WTC11 (cell line): ENCODE measurements around the gene MAN1A2. TPM values are rescaled to one million over a fixed set of nuclear protein-coding genes. Genes with fewer than 3 reads are reported as not detected.
"Not testable (repeated sequence)": the region's sequence is repeated elsewhere in the genome, so short reads cannot be mapped to it uniquely, and the experiment has no call there.

ENCODE experiments used
- ATAC-seq: fragments of 200-7000 bp; cut with Tn5 transposase; 2 replicates; pipeline ENCODE4 v1.10.0; 2021; ENCODE audit warnings: mild to moderate bottlenecking, moderate library complexity
- CTCF ChIA-PET: fragments of 300-600 bp; sonication (Branson Sonifier 250); formaldehyde crosslinking; loops from one replicate; lab custom pipeline; 2021; ENCODE audit warnings: antibody characterized with exemption; lab: Charles Lee
- POLR2A ChIA-PET: fragments of 350-600 bp; sonication (Branson Sonifier 250); formaldehyde crosslinking; loops from one replicate; lab custom pipeline; 2021; ENCODE audit warnings: antibody characterized with exemption; lab: Charles Lee
- DNase-seq: peaks from one replicate; pipeline ENCODE4 v3.0.0; 2021; ENCODE audit warnings: low spot score
- H3K27ac Mint-ChIP-seq: 2 replicates; pipeline ENCODE4 v1.8.0; 2021; ENCODE audit warnings: mixed read lengths
- H3K27me3 Mint-ChIP-seq: 2 replicates; pipeline ENCODE4 v1.8.0; 2021; ENCODE audit warnings: low read depth, mild to moderate bottlenecking, moderate library complexity, mixed read lengths
- H3K36me3 Mint-ChIP-seq: 2 replicates; pipeline ENCODE4 v1.8.0; 2021; ENCODE audit warnings: mixed read lengths
- H3K4me1 Mint-ChIP-seq: 2 replicates; pipeline ENCODE4 v1.8.0; 2022; ENCODE audit warnings: mixed read lengths
- H3K4me3 Mint-ChIP-seq: 2 replicates; pipeline ENCODE4 v1.8.0; 2021; ENCODE audit warnings: mild to moderate bottlenecking, moderate library complexity, mixed read lengths
- H3K9me3 Mint-ChIP-seq: 2 replicates; pipeline ENCODE4 v1.8.0; 2021; ENCODE audit warnings: mixed read lengths
- ATF1 ChIP-seq: sonication (generic); formaldehyde crosslinking; IDR thresholded peaks from 2 replicates; pipeline ENCODE4 v1.8.1; 2023; ENCODE audit warnings: mild to moderate bottlenecking, moderate library complexity, missing genetic modification reagents
- ATF3 ChIP-seq: sonication (generic); formaldehyde crosslinking; conservative IDR thresholded peaks from 2 replicates; pipeline ENCODE4 v1.8.1; 2022; ENCODE audit warnings: mild to moderate bottlenecking, missing genetic modification reagents
- CTCF ChIP-seq: fragments of 200-600 bp; IDR thresholded peaks from 2 replicates; pipeline ENCODE4 v1.8.0; 2022; ENCODE audit warnings: antibody characterized with exemption
- E2F1 ChIP-seq: sonication (generic); formaldehyde crosslinking; IDR thresholded peaks from 2 replicates; pipeline ENCODE4 v1.8.0; 2022; ENCODE audit warnings: mild to moderate bottlenecking, missing genetic modification reagents
- ESRRA ChIP-seq: sonication (generic); formaldehyde crosslinking; IDR thresholded peaks from 2 replicates; pipeline ENCODE4 v1.8.1; 2022; ENCODE audit warnings: mild to moderate bottlenecking, missing genetic modification reagents, borderline replicate concordance
- ETV6 ChIP-seq: sonication (generic); formaldehyde crosslinking; IDR thresholded peaks from 2 replicates; pipeline ENCODE4 v1.8.1; 2022; ENCODE audit warnings: mild to moderate bottlenecking, missing genetic modification reagents
- FOXJ3 ChIP-seq: sonication (generic); formaldehyde crosslinking; IDR thresholded peaks from 2 replicates; pipeline ENCODE4 v1.9.0; 2021; ENCODE audit warnings: missing genetic modification reagents, mild to moderate bottlenecking, borderline replicate concordance
- FOXK1 ChIP-seq: sonication (generic); formaldehyde crosslinking; IDR thresholded peaks from 2 replicates; pipeline ENCODE4 v1.8.0; 2022; ENCODE audit warnings: mild to moderate bottlenecking, moderate library complexity, missing genetic modification reagents
- JAZF1 ChIP-seq: fragments of 250-450 bp; sonication (Bioruptor Pico); IDR thresholded peaks from 2 replicates; pipeline ENCODE4 v1.9.0; 2021; ENCODE audit warnings: moderate library complexity, mild to moderate bottlenecking, inconsistent platforms
- JUN ChIP-seq: sonication (generic); formaldehyde crosslinking; IDR thresholded peaks from 2 replicates; pipeline ENCODE4 v1.8.0; 2023; ENCODE audit warnings: mild to moderate bottlenecking, missing genetic modification reagents
- SMAD3 ChIP-seq: sonication (generic); formaldehyde crosslinking; IDR thresholded peaks from 2 replicates; pipeline ENCODE4 v1.8.0; 2022; ENCODE audit warnings: missing genetic modification reagents, mild to moderate bottlenecking, borderline replicate concordance
- SOX15 ChIP-seq: fragments of 250-450 bp; sonication (Bioruptor Pico); IDR thresholded peaks from 2 replicates; pipeline ENCODE4 v1.9.0; 2021; ENCODE audit warnings: mild to moderate bottlenecking
- ZMAT4 ChIP-seq: fragments of 250-450 bp; sonication (Bioruptor Pico); IDR thresholded peaks from 2 replicates; pipeline ENCODE4 v1.9.0; 2021; ENCODE audit warnings: mild to moderate bottlenecking
- ZNF121 ChIP-seq: sonication (generic); formaldehyde crosslinking; IDR thresholded peaks from 2 replicates; pipeline ENCODE4 v1.8.0; 2023; ENCODE audit warnings: missing genetic modification reagents
- ZNF232 ChIP-seq: sonication (generic); formaldehyde crosslinking; IDR thresholded peaks from 2 replicates; pipeline ENCODE4 v1.8.0; 2022; ENCODE audit warnings: mild to moderate bottlenecking, missing genetic modification reagents
- ZNF263 ChIP-seq: sonication (generic); formaldehyde crosslinking; IDR thresholded peaks from 2 replicates; pipeline ENCODE4 v1.8.1; 2022; ENCODE audit warnings: low read depth, mild to moderate bottlenecking, moderate library complexity, missing genetic modification reagents
- total RNA-seq: library from RNA; stranded (reverse); gene quantifications from 3 replicates; pipeline ENCODE4 v1.2.3, GENCODE V29; 2021
- TF ChIP-seq, protein P1 (sequence below): sonication (generic); formaldehyde crosslinking; conservative IDR thresholded peaks from 2 replicates; pipeline ENCODE4 v1.8.1; 2023; ENCODE audit warnings: mild to moderate bottlenecking, low read depth, missing genetic modification reagents, moderate library complexity
- TF ChIP-seq, protein P2 (sequence below): sonication (generic); formaldehyde crosslinking; IDR thresholded peaks from 2 replicates; pipeline ENCODE4 v1.8.0; 2023; ENCODE audit warnings: missing genetic modification reagents, mild to moderate bottlenecking, borderline replicate concordance

Gene MAN1A2
- total RNA-seq, 1 experiment from 2014 or later = 16.0 TPM

DNA sequence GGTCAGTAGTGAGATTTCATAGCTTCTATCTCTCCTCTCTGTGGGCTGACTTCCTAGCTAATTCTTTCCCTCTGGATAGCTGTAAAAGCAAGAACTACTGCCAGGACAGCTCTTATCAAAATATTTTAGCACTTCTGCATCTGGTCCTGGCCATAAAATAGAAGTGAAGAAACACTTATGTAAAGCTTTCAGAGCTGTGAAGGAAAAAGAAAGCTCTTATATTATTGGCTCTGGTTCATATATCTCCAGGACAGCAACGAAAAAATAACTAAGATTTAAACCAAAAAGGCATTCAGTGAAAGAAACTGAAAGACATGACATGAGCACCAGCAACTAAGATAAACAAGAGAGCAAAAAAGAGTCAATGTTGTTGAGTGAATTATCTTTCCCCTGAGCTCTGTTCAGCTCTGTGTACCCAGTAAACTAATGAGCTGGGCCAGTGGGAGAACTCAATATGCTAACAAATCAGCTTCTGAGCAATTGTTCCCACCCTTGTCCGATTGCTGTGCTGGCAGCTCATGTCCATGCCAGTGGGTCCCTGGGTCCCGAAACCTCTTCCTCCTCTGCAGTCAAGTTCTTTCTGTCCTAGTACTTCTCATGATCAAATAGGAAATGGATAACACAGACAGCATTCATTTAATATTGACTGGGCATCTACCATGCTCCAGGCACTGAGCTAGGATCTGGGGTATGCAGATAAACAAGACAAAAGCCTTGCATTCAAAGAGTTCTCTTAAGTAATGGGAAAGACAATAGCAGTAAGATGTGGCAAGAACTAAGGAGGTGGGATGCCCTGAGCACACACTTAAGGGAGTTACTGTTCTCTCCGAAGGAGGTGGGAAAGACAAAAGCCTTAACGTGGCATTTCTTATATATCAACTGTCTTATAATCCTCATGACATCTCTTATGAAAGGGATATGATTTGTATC lies 45.3 kb upstream of the MAN1A2 start:
- no peaks in the 10 kb centered on the region for H3K36me3 Mint-ChIP-seq
- ATAC-seq (peak; percentile 71), DNase-seq (no peak)
- no peak overlapping the region for H3K27ac Mint-ChIP-seq
- ChIA-PET CTCF (interaction anchor here (0.9 to 1.2 kb wide), 2 partner anchors 37 to 432 kb away, joined by 3 read pairs; no protein-coding TSS in a partner anchor), POLR2A (interaction anchor here (0.5 kb wide), 1 partner anchor 378 kb away, joined by 3 read pairs; no protein-coding TSS in a partner anchor)
- no peaks in the 10 kb centered on the region for H3K9me3 Mint-ChIP-seq
- TF ChIP-seq FOXJ3 (no peak), SOX15 (CRISPR knock-in tag) (no peak), ZNF232 (no peak), E2F1 (CRISPR knock-in tag) (no peak), JUN (CRISPR knock-in tag) (no peak), ZNF263 (CRISPR knock-in tag) (no peak), ZNF121 (CRISPR knock-in tag) (no peak)
- TF ChIP-seq, protein P1, sequence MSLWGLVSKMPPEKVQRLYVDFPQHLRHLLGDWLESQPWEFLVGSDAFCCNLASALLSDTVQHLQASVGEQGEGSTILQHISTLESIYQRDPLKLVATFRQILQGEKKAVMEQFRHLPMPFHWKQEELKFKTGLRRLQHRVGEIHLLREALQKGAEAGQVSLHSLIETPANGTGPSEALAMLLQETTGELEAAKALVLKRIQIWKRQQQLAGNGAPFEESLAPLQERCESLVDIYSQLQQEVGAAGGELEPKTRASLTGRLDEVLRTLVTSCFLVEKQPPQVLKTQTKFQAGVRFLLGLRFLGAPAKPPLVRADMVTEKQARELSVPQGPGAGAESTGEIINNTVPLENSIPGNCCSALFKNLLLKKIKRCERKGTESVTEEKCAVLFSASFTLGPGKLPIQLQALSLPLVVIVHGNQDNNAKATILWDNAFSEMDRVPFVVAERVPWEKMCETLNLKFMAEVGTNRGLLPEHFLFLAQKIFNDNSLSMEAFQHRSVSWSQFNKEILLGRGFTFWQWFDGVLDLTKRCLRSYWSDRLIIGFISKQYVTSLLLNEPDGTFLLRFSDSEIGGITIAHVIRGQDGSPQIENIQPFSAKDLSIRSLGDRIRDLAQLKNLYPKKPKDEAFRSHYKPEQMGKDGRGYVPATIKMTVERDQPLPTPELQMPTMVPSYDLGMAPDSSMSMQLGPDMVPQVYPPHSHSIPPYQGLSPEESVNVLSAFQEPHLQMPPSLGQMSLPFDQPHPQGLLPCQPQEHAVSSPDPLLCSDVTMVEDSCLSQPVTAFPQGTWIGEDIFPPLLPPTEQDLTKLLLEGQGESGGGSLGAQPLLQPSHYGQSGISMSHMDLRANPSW (CRISPR knock-in tag) = no peak
- TF ChIP-seq, protein P2, sequence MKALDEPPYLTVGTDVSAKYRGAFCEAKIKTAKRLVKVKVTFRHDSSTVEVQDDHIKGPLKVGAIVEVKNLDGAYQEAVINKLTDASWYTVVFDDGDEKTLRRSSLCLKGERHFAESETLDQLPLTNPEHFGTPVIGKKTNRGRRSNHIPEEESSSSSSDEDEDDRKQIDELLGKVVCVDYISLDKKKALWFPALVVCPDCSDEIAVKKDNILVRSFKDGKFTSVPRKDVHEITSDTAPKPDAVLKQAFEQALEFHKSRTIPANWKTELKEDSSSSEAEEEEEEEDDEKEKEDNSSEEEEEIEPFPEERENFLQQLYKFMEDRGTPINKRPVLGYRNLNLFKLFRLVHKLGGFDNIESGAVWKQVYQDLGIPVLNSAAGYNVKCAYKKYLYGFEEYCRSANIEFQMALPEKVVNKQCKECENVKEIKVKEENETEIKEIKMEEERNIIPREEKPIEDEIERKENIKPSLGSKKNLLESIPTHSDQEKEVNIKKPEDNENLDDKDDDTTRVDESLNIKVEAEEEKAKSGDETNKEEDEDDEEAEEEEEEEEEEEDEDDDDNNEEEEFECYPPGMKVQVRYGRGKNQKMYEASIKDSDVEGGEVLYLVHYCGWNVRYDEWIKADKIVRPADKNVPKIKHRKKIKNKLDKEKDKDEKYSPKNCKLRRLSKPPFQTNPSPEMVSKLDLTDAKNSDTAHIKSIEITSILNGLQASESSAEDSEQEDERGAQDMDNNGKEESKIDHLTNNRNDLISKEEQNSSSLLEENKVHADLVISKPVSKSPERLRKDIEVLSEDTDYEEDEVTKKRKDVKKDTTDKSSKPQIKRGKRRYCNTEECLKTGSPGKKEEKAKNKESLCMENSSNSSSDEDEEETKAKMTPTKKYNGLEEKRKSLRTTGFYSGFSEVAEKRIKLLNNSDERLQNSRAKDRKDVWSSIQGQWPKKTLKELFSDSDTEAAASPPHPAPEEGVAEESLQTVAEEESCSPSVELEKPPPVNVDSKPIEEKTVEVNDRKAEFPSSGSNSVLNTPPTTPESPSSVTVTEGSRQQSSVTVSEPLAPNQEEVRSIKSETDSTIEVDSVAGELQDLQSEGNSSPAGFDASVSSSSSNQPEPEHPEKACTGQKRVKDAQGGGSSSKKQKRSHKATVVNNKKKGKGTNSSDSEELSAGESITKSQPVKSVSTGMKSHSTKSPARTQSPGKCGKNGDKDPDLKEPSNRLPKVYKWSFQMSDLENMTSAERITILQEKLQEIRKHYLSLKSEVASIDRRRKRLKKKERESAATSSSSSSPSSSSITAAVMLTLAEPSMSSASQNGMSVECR = no peak
- H3K4me3 Mint-ChIP-seq = no peak overlapping the region
- no peaks in the 10 kb centered on the region for H3K27me3 Mint-ChIP-seq
- H3K4me1 Mint-ChIP-seq = peaks cover 13% of the 10 kb centered on the region

GRCh38 chr1:117324357-117324756 lies 42.9 kb upstream of the MAN1A2 start:
- Mint-ChIP-seq H3K9me3 (no peaks in the 10 kb centered on the region), H3K36me3 (no peaks in the 10 kb centered on the region), H3K27me3 (no peaks in the 10 kb centered on the region), H3K27ac (no peak overlapping the region), H3K4me1 (peaks cover 13% of the 10 kb centered on the region), H3K4me3 (no peak overlapping the region)
- ChIA-PET CTCF (no interaction called here), POLR2A (no interaction called here)
- no peak for ATAC-seq
- no peak for DNase-seq
- TF ChIP-seq ATF1 (CRISPR knock-in tag) = no peak
- no peak for TF ChIP-seq ATF3
- TF ChIP-seq SMAD3 = no peak
- no peak for TF ChIP-seq FOXK1 (CRISPR knock-in tag)
- TF ChIP-seq ZMAT4 (CRISPR knock-in tag) = no peak
- TF ChIP-seq JAZF1 (CRISPR knock-in tag) = no peak
- no peak for TF ChIP-seq ETV6 (CRISPR knock-in tag)
- TF ChIP-seq ESRRA (CRISPR knock-in tag) = no peak
- TF ChIP-seq CTCF = no peak

GRCh38 chr1:117326035-117326434 lies 41.2 kb upstream of the MAN1A2 start:
- DNase-seq, H3K9me3 Mint-ChIP-seq, POLR2A ChIA-PET, H3K27me3 Mint-ChIP-seq, CTCF ChIA-PET, H3K27ac Mint-ChIP-seq, H3K36me3 Mint-ChIP-seq, H3K4me3 Mint-ChIP-seq, ATAC-seq: not testable (repeated sequence)
- H3K4me1 Mint-ChIP-seq = peaks cover 13% of the 10 kb centered on the region
